BJ (cell line): Measurements from ENCODE around the gene RETREG3. TPM values are rescaled to one million over a fixed set of nuclear protein-coding genes. Genes with fewer than 3 reads are reported as not detected.
A peak's percentile ranks its signal among the peaks of the same experiment; 100 is the strongest.
"Not testable (repeated sequence)": the region's sequence is repeated elsewhere in the genome, so short reads cannot be mapped to it uniquely, and the experiment has no call there.

ENCODE experiments used
- CTCF ChIA-PET: fragments of 350-600 bp; formaldehyde crosslinking; extraction: SDS; loops from one replicate; lab custom pipeline; 2021; ENCODE audit warnings: antibody characterized with exemption, inconsistent platforms; lab: Yijun Ruan, JAX
- POLR2A ChIA-PET: fragments of 300-600 bp; sonication (Branson Sonifier 250); formaldehyde crosslinking; extraction: SDS; loops from one replicate; lab custom pipeline; 2021; ENCODE audit warnings: antibody characterized with exemption; lab: Charles Lee
- DNase-seq: peaks from one replicate; pipeline ENCODE4 v3.0.0-alpha.2; 2011; ENCODE audit warnings: low read depth
- H3K27me3 ChIP-seq: 2 replicates; pipeline ENCODE4 v1.6.0; 2011; ENCODE audit warnings: low read length; ENCODE audit not compliant: control insufficient read depth, insufficient read depth
- H3K36me3 ChIP-seq: 2 replicates; pipeline ENCODE4 v1.5.1; 2011; ENCODE audit warnings: low read length; ENCODE audit not compliant: control insufficient read depth, insufficient read depth
- H3K4me3 ChIP-seq: 2 replicates; pipeline ENCODE4 v1.5.1; 2011; ENCODE audit warnings: low read depth, mild to moderate bottlenecking, control low read depth, low read length
- polyA plus RNA-seq: library from polyadenylated mRNA; depleted of rRNA; stranded (reverse); fragments of >200 nt; gene quantifications from 2 replicates; pipeline ENCODE4 v1.2.3, GENCODE V29; 2011
- TF ChIP-seq, protein P1 (sequence below): IDR thresholded peaks from 2 replicates; pipeline ENCODE4 v1.5.1; 2011; ENCODE audit warnings: low read depth, mild to moderate bottlenecking, control low read depth, inconsistent platforms, low read length, moderate library complexity; ENCODE audit not compliant: insufficient read depth

RETREG3 gene
- polyA plus RNA-seq, 1 experiment: 54.4 TPM

DNA sequence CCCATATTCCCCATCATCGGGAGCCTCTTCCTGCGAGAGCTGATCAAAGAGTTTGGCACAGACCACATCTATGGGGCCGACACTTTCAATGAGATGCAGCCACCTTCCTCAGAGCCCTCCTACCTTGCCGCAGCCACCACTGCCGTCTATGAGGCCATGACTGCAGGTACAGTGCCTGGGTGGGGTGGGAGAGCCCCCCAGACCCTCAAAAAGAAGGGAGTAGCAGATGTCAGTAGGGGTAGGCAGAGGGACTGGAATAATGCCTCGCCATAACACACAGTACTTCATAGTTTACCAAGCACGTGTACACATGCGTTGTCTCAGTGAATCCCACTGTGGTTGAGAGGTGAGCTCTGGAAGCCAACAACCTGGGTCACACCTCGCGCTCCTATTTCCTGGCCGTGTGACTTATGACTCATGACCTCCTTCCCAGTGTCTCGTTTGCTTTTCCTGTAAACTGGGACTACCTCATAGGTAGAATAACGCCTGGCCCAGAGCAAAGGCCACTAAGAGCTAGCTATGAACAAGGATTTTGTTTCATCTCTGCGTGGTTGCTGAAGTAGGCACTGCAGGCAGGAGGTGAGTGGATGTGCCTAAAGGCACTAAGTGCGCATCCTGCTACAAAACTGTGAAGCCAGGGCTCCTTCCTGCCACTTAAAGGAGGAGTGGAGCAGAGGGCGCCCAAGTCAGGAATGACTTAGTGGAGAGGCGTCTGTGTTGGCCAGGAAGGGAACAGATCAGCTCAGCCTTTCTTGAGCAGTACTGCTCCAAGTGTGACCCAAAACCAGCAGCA is 67.9 kb downstream of the RETREG3 start:
- TF ChIP-seq, protein P1, sequence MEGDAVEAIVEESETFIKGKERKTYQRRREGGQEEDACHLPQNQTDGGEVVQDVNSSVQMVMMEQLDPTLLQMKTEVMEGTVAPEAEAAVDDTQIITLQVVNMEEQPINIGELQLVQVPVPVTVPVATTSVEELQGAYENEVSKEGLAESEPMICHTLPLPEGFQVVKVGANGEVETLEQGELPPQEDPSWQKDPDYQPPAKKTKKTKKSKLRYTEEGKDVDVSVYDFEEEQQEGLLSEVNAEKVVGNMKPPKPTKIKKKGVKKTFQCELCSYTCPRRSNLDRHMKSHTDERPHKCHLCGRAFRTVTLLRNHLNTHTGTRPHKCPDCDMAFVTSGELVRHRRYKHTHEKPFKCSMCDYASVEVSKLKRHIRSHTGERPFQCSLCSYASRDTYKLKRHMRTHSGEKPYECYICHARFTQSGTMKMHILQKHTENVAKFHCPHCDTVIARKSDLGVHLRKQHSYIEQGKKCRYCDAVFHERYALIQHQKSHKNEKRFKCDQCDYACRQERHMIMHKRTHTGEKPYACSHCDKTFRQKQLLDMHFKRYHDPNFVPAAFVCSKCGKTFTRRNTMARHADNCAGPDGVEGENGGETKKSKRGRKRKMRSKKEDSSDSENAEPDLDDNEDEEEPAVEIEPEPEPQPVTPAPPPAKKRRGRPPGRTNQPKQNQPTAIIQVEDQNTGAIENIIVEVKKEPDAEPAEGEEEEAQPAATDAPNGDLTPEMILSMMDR: no peak
- no peaks in the 10 kb centered on the region for H3K27me3 ChIP-seq
- CTCF ChIA-PET: interaction anchor here (0.6 to 1.2 kb wide), 5 partner anchors 9 to 64 kb away, joined by 3 to 5 read pairs (median 3); no protein-coding TSS in a partner anchor
- DNase-seq: no peak
- H3K4me3 ChIP-seq: no peak overlapping the region
- POLR2A ChIA-PET: no interaction called here
- peaks cover 22% of the 10 kb centered on the region for H3K36me3 ChIP-seq

DNA sequence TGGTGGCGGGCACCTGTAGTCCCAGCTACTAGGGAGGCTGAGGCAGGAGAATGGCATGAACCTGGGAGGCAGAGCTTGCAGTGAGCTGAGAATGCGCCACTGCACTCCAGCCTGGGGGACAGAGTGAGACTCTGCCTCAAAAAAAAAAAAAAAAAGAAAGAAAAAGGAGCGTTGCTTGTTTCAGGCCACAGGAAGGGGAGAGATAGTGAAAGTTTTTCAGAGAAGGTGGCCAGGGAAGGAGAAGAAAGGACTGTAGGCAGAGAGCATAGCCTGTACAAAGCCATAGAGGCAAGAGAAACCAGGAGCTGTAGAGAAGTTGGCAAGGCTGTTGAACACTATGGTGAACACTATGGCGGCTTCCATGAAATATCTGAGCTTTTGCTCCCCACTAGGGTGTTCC is 68.6 kb downstream of the RETREG3 start:
- H3K27me3 ChIP-seq, DNase-seq, H3K4me3 ChIP-seq: not testable (repeated sequence)
- POLR2A ChIA-PET: interaction anchor here (0.6 kb wide), 1 partner anchor 182 kb away, joined by 5 read pairs; no protein-coding TSS in a partner anchor
- CTCF ChIA-PET: interaction anchor here (0.8 kb wide), 1 partner anchor 9 kb away, joined by 3 read pairs; no protein-coding TSS in a partner anchor
- H3K36me3 ChIP-seq: peaks cover 22% of the 10 kb centered on the region

DNA sequence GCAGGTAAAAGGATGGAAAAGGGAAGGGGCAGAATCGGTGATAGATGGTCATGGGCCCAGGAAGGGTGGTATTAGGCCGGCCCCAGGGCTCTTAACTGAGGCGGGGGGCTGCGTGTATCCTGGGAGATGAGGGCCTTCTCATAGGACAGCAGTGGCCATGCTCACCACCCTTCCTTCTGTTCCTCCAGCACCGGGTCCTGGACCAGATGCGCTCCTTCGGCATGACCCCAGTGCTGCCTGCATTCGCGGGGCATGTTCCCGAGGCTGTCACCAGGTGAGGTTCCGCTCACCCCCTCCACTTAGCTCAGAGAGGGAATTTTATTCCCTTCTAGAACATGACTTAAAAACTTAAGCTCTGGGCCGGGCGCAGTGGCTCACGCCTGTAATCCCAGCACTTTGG is 70.7 kb downstream of the RETREG3 start:
- no peaks in the 10 kb centered on the region for H3K27me3 ChIP-seq
- peaks cover 19% of the 10 kb centered on the region for H3K36me3 ChIP-seq
- no peak overlapping the region for H3K4me3 ChIP-seq
- ChIA-PET POLR2A (no interaction called here), CTCF (interaction anchor here (0.8 kb wide), 1 partner anchor 39 kb away, joined by 3 read pairs; the partner anchor contains the start of gene PSMC3IP)
- DNase-seq: no peak
- TF ChIP-seq, protein P1: no peak

DNA sequence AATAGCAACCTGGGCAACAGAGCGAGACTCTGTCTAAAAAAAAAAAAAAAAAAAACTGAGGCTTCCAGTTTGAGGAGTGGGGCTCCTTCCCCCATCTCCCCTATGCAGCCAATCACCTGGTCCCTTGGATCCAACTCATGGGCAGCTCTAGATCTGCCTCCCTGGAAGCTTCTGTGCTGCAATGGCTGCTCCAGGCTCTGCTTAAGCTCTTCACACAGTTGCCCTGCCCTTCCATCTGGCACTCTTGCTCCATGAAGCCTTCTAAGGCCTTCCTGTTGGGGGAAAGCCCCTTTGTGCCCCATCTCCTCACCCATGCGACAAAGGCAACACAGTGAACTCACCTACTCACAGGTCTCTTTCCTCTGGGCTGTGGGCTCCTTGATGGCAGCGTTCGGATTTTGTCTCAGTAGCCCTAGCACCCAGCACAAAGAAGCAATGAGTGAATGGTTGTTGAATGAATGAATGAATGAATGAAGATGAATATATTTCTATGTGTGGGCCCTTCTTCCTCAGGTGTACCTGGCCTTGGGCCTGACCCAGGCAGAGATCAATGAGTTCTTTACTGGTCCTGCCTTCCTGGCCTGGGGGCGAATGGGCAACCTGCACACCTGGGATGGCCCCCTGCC is 71.2 kb downstream of the RETREG3 start:
- TF ChIP-seq, protein P1: no peak
- no peak for DNase-seq
- ChIA-PET POLR2A (no interaction called here), CTCF (no interaction called here)
- Histone ChIP-seq H3K27me3 (no peaks in the 10 kb centered on the region), H3K4me3 (no peak overlapping the region), H3K36me3 (peaks cover 16% of the 10 kb centered on the region)

DNA sequence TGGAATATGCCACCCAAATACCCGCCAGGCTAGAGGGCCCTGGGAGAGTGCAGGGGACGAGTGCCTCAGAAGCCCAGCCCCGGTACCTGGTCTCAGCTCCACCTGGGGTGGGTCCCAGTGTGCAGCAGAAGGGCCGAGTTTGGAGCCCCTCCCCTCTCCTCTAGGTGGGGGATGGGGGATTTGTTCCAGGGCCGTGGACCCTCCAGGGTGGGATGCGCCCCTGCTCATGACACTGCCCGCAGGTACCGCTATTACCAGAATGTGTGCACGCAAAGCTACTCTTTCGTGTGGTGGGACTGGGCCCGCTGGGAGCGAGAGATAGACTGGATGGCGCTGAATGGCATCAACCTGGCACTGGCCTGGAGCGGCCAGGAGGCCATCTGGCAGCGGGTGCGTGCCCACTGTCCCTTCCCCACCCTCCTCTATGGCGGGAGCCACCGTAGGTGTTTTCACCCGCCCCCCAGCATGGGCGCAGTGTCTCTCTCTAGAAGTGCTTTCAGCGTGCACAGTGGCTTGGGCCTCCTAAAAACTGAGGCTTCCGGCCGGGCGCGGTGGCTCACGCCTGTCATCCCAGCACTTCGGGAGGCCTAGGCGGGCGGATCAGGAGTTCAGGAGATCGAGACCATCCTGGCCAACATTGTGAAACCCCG is 71.9 kb downstream of the RETREG3 start:
- ChIA-PET POLR2A (no interaction called here), CTCF (interaction anchor here (0.6 to 1.7 kb wide), 3 partner anchors 17 to 22 kb away, joined by 3 to 7 read pairs (median 3); no protein-coding TSS in a partner anchor)
- Histone ChIP-seq H3K27me3 (no peaks in the 10 kb centered on the region), H3K4me3 (peak overlapping the region; percentile 48), H3K36me3 (peaks cover 13% of the 10 kb centered on the region)
- TF ChIP-seq, protein P1: no peak
- no peak for DNase-seq
